Large intestine (tissue), 3 donors: Measurements from ENCODE around the gene TMEM245. TPM values are rescaled to one million over a fixed set of nuclear protein-coding genes. Genes with fewer than 3 reads are reported as not detected.
"Not testable (repeated sequence)": the region's sequence is repeated elsewhere in the genome, so short reads cannot be mapped to it uniquely, and the experiment has no call there.

Experiments used
- DNase-seq, 2 donors: peaks; one replicate each; pipeline versions ENCODE4 v3.0.0 to v3.0.0-alpha.2; 2013
- H3K27ac ChIP-seq: one replicate; pipeline ENCODE4 v1.5.1; 2013; ENCODE audit warnings: low read length
- H3K27me3 ChIP-seq: 2 replicates; pipeline ENCODE4 v1.6.1; 2013; ENCODE audit warnings: low read length; ENCODE audit not compliant: control insufficient read depth, insufficient read depth
- H3K36me3 ChIP-seq: 2 replicates; pipeline ENCODE4 v1.6.1; 2013; ENCODE audit warnings: low read length; ENCODE audit not compliant: control insufficient read depth, insufficient read depth
- H3K4me1 ChIP-seq: one replicate; pipeline ENCODE4 v1.6.1; 2013; ENCODE audit warnings: low read length; ENCODE audit not compliant: control insufficient read depth, insufficient read depth
- H3K4me3 ChIP-seq: one replicate; pipeline ENCODE4 v1.5.1; 2013; ENCODE audit warnings: low read length
- H3K9me3 ChIP-seq: one replicate; pipeline ENCODE4 v1.6.1; 2013; ENCODE audit warnings: mild to moderate bottlenecking, low read depth, low read length, moderate library complexity; ENCODE audit not compliant: control insufficient read depth
- WGBS: methylation state at CpG from one replicate; pipeline ENCODE4 v1.1.5; 2013; ENCODE audit warnings: low lambda C conversion rate; ENCODE audit not compliant: insufficient coverage; 5-methylcytosine and 5-hydroxymethylcytosine counted together
- polyA plus RNA-seq: library from polyadenylated mRNA; unstranded; fragments of 120-200 nt; gene quantifications from one replicate; pipeline ENCODE4 v1.2.1, GENCODE V29; 2013

Gene TMEM245
- polyA plus RNA-seq, 1 donor: 62.0 TPM

- DNase-seq: peak; percentile 29 to 45
- Histone ChIP-seq H3K27ac (peak overlapping the region; percentile 65), H3K4me1 (peaks cover 13% of the 10 kb centered on the region), H3K27me3 (no peaks in the 10 kb centered on the region), H3K36me3 (peaks cover 47% of the 10 kb centered on the region), H3K4me3 (no peak overlapping the region), H3K9me3 (no peaks in the 10 kb centered on the region)
- WGBS: 29% methylated on average over 1 of the region's 2 CpGs
Observed at GRCh38 chr9:109064963-109065702, 54.6 kb downstream of the TMEM245 start.

- H3K4me3 ChIP-seq: no peak overlapping the region
- no CpG with 5 or more reads among the region's 2 CpGs for WGBS
- H3K4me1 ChIP-seq: peaks cover 13% of the 10 kb centered on the region
- no peak overlapping the region for H3K27ac ChIP-seq
- H3K27me3 ChIP-seq: no peaks in the 10 kb centered on the region
- peaks cover 42% of the 10 kb centered on the region for H3K36me3 ChIP-seq
- no peak for DNase-seq
- no peaks in the 10 kb centered on the region for H3K9me3 ChIP-seq
Observed at GRCh38 chr9:109063760-109064159, 56.0 kb downstream of the TMEM245 start.

- no peak for DNase-seq
- no peaks in the 10 kb centered on the region for H3K27me3 ChIP-seq
- WGBS: 100% methylated on average over 1 of the region's 6 CpGs
- H3K27ac ChIP-seq: no peak overlapping the region
- H3K36me3 ChIP-seq: peaks cover 39% of the 10 kb centered on the region
- H3K4me1 ChIP-seq: peaks cover 13% of the 10 kb centered on the region
- H3K4me3 ChIP-seq: no peak overlapping the region
- H3K9me3 ChIP-seq: no peaks in the 10 kb centered on the region
Observed at GRCh38 chr9:109062543-109062942, 57.2 kb downstream of the TMEM245 start.

- Histone ChIP-seq H3K36me3 (peaks cover 52% of the 10 kb centered on the region), H3K9me3 (no peaks in the 10 kb centered on the region), H3K4me1 (peaks cover 8% of the 10 kb centered on the region), H3K27me3 (no peaks in the 10 kb centered on the region), H3K27ac (peak overlapping the region; percentile 35), H3K4me3 (no peak overlapping the region)
- 27% methylated on average over 3 of the region's 3 CpGs for WGBS
- peak; percentile 19 to 78 for DNase-seq
Observed at GRCh38 chr9:109060191-109060590, 59.6 kb downstream of the TMEM245 start.

- H3K27me3 ChIP-seq, H3K4me1 ChIP-seq, H3K27ac ChIP-seq, H3K9me3 ChIP-seq, DNase-seq, H3K4me3 ChIP-seq: not testable (repeated sequence)
- peaks cover 60% of the 10 kb centered on the region for H3K36me3 ChIP-seq
- no CpG with 5 or more reads among the region's 4 CpGs for WGBS
Observed at GRCh38 chr9:109053121-109053520, 66.6 kb downstream of the TMEM245 start.

- no peak overlapping the region for H3K27ac ChIP-seq
- H3K4me1 ChIP-seq: no peaks in the 10 kb centered on the region
- no peaks in the 10 kb centered on the region for H3K27me3 ChIP-seq
- H3K4me3 ChIP-seq: no peak overlapping the region
- WGBS: 100% methylated on average over 1 of the region's 2 CpGs
- DNase-seq: no peak
- no peaks in the 10 kb centered on the region for H3K9me3 ChIP-seq
- H3K36me3 ChIP-seq: peaks cover 67% of the 10 kb centered on the region
Observed at GRCh38 chr9:109052416-109052815, 67.3 kb downstream of the TMEM245 start.

GRCh38 chr9:109051733-109052132 lies 68.0 kb downstream of the TMEM245 start:
- Histone ChIP-seq H3K4me3 (no peak overlapping the region), H3K27me3 (no peaks in the 10 kb centered on the region), H3K4me1 (no peaks in the 10 kb centered on the region), H3K36me3 (peaks cover 66% of the 10 kb centered on the region), H3K9me3 (no peaks in the 10 kb centered on the region), H3K27ac (no peak overlapping the region)
- no peak for DNase-seq
- 71% methylated on average over 1 of the region's 1 CpG for WGBS

- H3K27me3 ChIP-seq: no peaks in the 10 kb centered on the region
- H3K4me3 ChIP-seq: no peak overlapping the region
- DNase-seq: no peak
- H3K9me3 ChIP-seq: no peaks in the 10 kb centered on the region
- H3K27ac ChIP-seq: no peak overlapping the region
- no peaks in the 10 kb centered on the region for H3K4me1 ChIP-seq
- H3K36me3 ChIP-seq: peaks cover 62% of the 10 kb centered on the region
- WGBS: 67% methylated on average over 3 of the region's 7 CpGs
Observed at GRCh38 chr9:109050444-109050843, 69.3 kb downstream of the TMEM245 start.

- WGBS: 80% methylated on average over 1 of the region's 3 CpGs
- Histone ChIP-seq H3K27me3 (no peaks in the 10 kb centered on the region), H3K36me3 (peaks cover 71% of the 10 kb centered on the region), H3K4me3 (no peak overlapping the region), H3K27ac (no peak overlapping the region), H3K4me1 (no peaks in the 10 kb centered on the region), H3K9me3 (no peaks in the 10 kb centered on the region)
- no peak for DNase-seq
Observed at GRCh38 chr9:109048822-109049221, 70.9 kb downstream of the TMEM245 start.

GRCh38 chr9:109047259-109047658 lies 72.5 kb downstream of the TMEM245 start:
- WGBS: no CpG with 5 or more reads among the region's 2 CpGs
- Histone ChIP-seq H3K36me3 (peaks cover 67% of the 10 kb centered on the region), H3K9me3 (no peaks in the 10 kb centered on the region)

GRCh38 chr9:109046346-109046745 lies 73.4 kb downstream of the TMEM245 start:
- H3K27me3 ChIP-seq: no peaks in the 10 kb centered on the region
- WGBS: 80% methylated on average over 1 of the region's 1 CpG
- peaks cover 66% of the 10 kb centered on the region for H3K36me3 ChIP-seq
- no peaks in the 10 kb centered on the region for H3K9me3 ChIP-seq
- DNase-seq: no peak
- no peaks in the 10 kb centered on the region for H3K4me1 ChIP-seq
- no peak overlapping the region for H3K4me3 ChIP-seq
- no peak overlapping the region for H3K27ac ChIP-seq

More at GRCh38 chr9:109047259-109047658, 72.5 kb downstream of the TMEM245 start:
- Histone ChIP-seq H3K4me1 (no peaks in the 10 kb centered on the region), H3K27ac (no peak overlapping the region), H3K4me3 (no peak overlapping the region), H3K27me3 (no peaks in the 10 kb centered on the region)
- DNase-seq: no peak
